Measurements from ENCODE around the gene ARL3.

Gene ARL3

DNA sequence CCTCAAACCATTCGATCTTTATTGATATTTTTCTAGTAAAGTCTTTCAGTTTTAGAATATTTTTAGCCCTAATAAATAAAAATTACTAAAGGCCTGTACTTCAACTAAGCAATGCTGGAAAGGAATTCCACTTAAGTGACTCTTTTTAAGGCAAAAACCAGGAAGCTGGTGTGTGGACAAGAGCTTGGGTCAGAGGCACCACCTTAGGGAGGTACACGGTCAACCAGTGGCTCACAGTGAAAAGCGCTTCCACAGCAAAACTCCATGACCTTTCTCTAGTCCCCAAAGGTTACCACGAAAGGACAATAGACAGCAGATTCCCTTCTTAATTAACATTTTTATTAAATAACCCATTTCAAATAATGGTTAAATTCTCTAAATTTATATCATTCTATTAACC lies 31.2 kb downstream of the ARL3 start:
- no peak overlapping the region for H3K4me3 ChIP-seq (ENCODE audit: low read length in 2 of 2)
- H4K91ac ChIP-seq (ENCODE audit: low read depth, low read length, poor library complexity): no peak overlapping the region
- H2AFZ ChIP-seq (ENCODE audit: low read length): no peak overlapping the region
- no peak overlapping the region for H3K18ac ChIP-seq (ENCODE audit: low read length)
- H3K36me3 ChIP-seq (replicated peaks in 1 of 2; ENCODE audit: control insufficient read depth in 2 of 2, insufficient read depth in 2 of 2, low read length in 2 of 2): peaks cover 22 to 50% of the 10 kb centered on the region in 2 donors
- H3K4me1 ChIP-seq (ENCODE audit: control insufficient read depth in 2 of 2, insufficient read depth in 1 of 2, low read depth in 1 of 2, low read length in 2 of 2): peaks cover 14 to 15% of the 10 kb centered on the region in 2 donors
- no peak overlapping the region for H3K27ac ChIP-seq (replicated peaks; ENCODE audit: low read length)
- H3K4me2 ChIP-seq (ENCODE audit: insufficient read depth, low read length, poor library complexity, severe bottlenecking): no peak overlapping the region
- no peak for DNase-seq (ENCODE audit: low spot score)
- H3K27me3 ChIP-seq (ENCODE audit: control insufficient read depth in 3 of 3, insufficient read depth in 3 of 3, low read depth in 1 of 3, low read length in 3 of 3): no peaks in the 10 kb centered on the region
- H3K4ac ChIP-seq (ENCODE audit: low read length): no peak overlapping the region
- H2BK15ac ChIP-seq (ENCODE audit: low read length): no peak overlapping the region
- H2BK5ac ChIP-seq (ENCODE audit: low read length): no peak overlapping the region
- H3K9ac ChIP-seq (ENCODE audit: low read depth, low read length, poor library complexity): no peak overlapping the region
- H3K14ac ChIP-seq (ENCODE audit: low read length): no peak overlapping the region
- H2BK120ac ChIP-seq (ENCODE audit: low read depth, low read length): no peak overlapping the region
- no peaks in the 10 kb centered on the region for H3K79me1 ChIP-seq (ENCODE audit: low read depth, low read length)
- no CpG with 5 or more reads among the region's 4 CpGs for WGBS, 2 donors (ENCODE audit: extremely low coverage in 2 of 2, insufficient read length in 2 of 2, insufficient replicate concordance in 1 of 2)
- no peak overlapping the region for H2AK5ac ChIP-seq (ENCODE audit: low read depth, low read length)
- H3K9me3 ChIP-seq (replicated peaks in 1 of 2; ENCODE audit: control insufficient read depth in 2 of 2, insufficient read depth in 1 of 2, low read depth in 1 of 2, low read length in 2 of 2): peaks cover 3 to 4% of the 10 kb centered on the region in 2 donors
- no peak overlapping the region for H3K23ac ChIP-seq (ENCODE audit: low read depth, low read length, poor library complexity)
- H2BK12ac ChIP-seq (ENCODE audit: low read length): no peak overlapping the region
- H4K8ac ChIP-seq (ENCODE audit: low read depth, low read length): no peak overlapping the region

- no peak overlapping the region for H2AK5ac ChIP-seq (ENCODE audit: low read depth, low read length)
- no peak overlapping the region for H4K91ac ChIP-seq (ENCODE audit: low read depth, low read length, poor library complexity)
- H3K23ac ChIP-seq (ENCODE audit: low read depth, low read length, poor library complexity): no peak overlapping the region
- no peak for DNase-seq (ENCODE audit: low spot score)
- H3K18ac ChIP-seq (ENCODE audit: low read length): no peak overlapping the region
- no peak overlapping the region for H2AFZ ChIP-seq (ENCODE audit: low read length)
- H3K79me1 ChIP-seq (ENCODE audit: low read depth, low read length): no peaks in the 10 kb centered on the region
- H3K14ac ChIP-seq (ENCODE audit: low read length): no peak overlapping the region
- H3K27me3 ChIP-seq (ENCODE audit: control insufficient read depth in 3 of 3, insufficient read depth in 3 of 3, low read depth in 1 of 3, low read length in 3 of 3): no peaks in the 10 kb centered on the region
- H3K9me3 ChIP-seq (replicated peaks in 1 of 2; ENCODE audit: control insufficient read depth in 2 of 2, insufficient read depth in 1 of 2, low read depth in 1 of 2, low read length in 2 of 2): peaks cover 3 to 4% of the 10 kb centered on the region in 2 donors
- H4K8ac ChIP-seq (ENCODE audit: low read depth, low read length): no peak overlapping the region
- no peak overlapping the region for H2BK12ac ChIP-seq (ENCODE audit: low read length)
- no peak overlapping the region for H2BK120ac ChIP-seq (ENCODE audit: low read depth, low read length)
- WGBS, 2 donors (ENCODE audit: extremely low coverage in 2 of 2, insufficient read length in 2 of 2, insufficient replicate concordance in 1 of 2): no CpG with 5 or more reads among the region's 7 CpGs
- no peak overlapping the region for H3K9ac ChIP-seq (ENCODE audit: low read depth, low read length, poor library complexity)
- no peak overlapping the region for H2BK15ac ChIP-seq (ENCODE audit: low read length)
- no peak overlapping the region for H2BK5ac ChIP-seq (ENCODE audit: low read length)
- no peak overlapping the region for H3K4me3 ChIP-seq (ENCODE audit: low read length in 2 of 2)
- no peak overlapping the region for H3K4ac ChIP-seq (ENCODE audit: low read length)
- peaks cover 22 to 45% of the 10 kb centered on the region in 2 donors for H3K36me3 ChIP-seq (replicated peaks in 1 of 2; ENCODE audit: control insufficient read depth in 2 of 2, insufficient read depth in 2 of 2, low read length in 2 of 2)
- H3K4me2 ChIP-seq (ENCODE audit: insufficient read depth, low read length, poor library complexity, severe bottlenecking): no peak overlapping the region
- peaks cover 14 to 20% of the 10 kb centered on the region in 2 donors for H3K4me1 ChIP-seq (ENCODE audit: control insufficient read depth in 2 of 2, insufficient read depth in 1 of 2, low read depth in 1 of 2, low read length in 2 of 2)
- no peak overlapping the region for H3K27ac ChIP-seq (replicated peaks; ENCODE audit: low read length)
Observed at GRCh38 chr10:102682416-102682815, 31.8 kb downstream of the ARL3 start.

- Histone ChIP-seq H2AK5ac (ENCODE audit: low read depth, low read length) (no peak overlapping the region), H2BK5ac (ENCODE audit: low read length) (no peak overlapping the region), H3K79me1 (ENCODE audit: low read depth, low read length) (no peaks in the 10 kb centered on the region), H3K4me3 (ENCODE audit: low read length in 2 of 2) (peak overlapping the region in 1 of 2 donors; percentile 54), H3K9ac (ENCODE audit: low read depth, low read length, poor library complexity) (no peak overlapping the region), H3K14ac (ENCODE audit: low read length) (no peak overlapping the region), H2BK12ac (ENCODE audit: low read length) (no peak overlapping the region), H3K4ac (ENCODE audit: low read length) (no peak overlapping the region), H2AFZ (ENCODE audit: low read length) (no peak overlapping the region), H3K36me3 (replicated peaks in 1 of 2; ENCODE audit: control insufficient read depth in 2 of 2, insufficient read depth in 2 of 2, low read length in 2 of 2) (peaks cover 22 to 45% of the 10 kb centered on the region in 2 donors), H3K27me3 (ENCODE audit: control insufficient read depth in 3 of 3, insufficient read depth in 3 of 3, low read depth in 1 of 3, low read length in 3 of 3) (no peaks in the 10 kb centered on the region), H3K23ac (ENCODE audit: low read depth, low read length, poor library complexity) (no peak overlapping the region), H3K27ac (replicated peaks; ENCODE audit: low read length) (no peak overlapping the region), H2BK15ac (ENCODE audit: low read length) (no peak overlapping the region), H3K9me3 (replicated peaks in 1 of 2; ENCODE audit: control insufficient read depth in 2 of 2, insufficient read depth in 1 of 2, low read depth in 1 of 2, low read length in 2 of 2) (peaks cover 3 to 4% of the 10 kb centered on the region in 2 donors), H4K91ac (ENCODE audit: low read depth, low read length, poor library complexity) (no peak overlapping the region), H3K4me1 (ENCODE audit: control insufficient read depth in 2 of 2, insufficient read depth in 1 of 2, low read depth in 1 of 2, low read length in 2 of 2) (peaks cover 17 to 28% of the 10 kb centered on the region in 2 donors), H4K8ac (ENCODE audit: low read depth, low read length) (no peak overlapping the region), H2BK120ac (ENCODE audit: low read depth, low read length) (no peak overlapping the region), H3K18ac (ENCODE audit: low read length) (no peak overlapping the region), H3K4me2 (ENCODE audit: insufficient read depth, low read length, poor library complexity, severe bottlenecking) (no peak overlapping the region)
- no peak for DNase-seq (ENCODE audit: low spot score)
- WGBS, 2 donors (ENCODE audit: extremely low coverage in 2 of 2, insufficient read length in 2 of 2, insufficient replicate concordance in 1 of 2): no CpG with 5 or more reads among the region's 5 CpGs
Observed at GRCh38 chr10:102681696-102682095, 32.5 kb downstream of the ARL3 start.

DNA sequence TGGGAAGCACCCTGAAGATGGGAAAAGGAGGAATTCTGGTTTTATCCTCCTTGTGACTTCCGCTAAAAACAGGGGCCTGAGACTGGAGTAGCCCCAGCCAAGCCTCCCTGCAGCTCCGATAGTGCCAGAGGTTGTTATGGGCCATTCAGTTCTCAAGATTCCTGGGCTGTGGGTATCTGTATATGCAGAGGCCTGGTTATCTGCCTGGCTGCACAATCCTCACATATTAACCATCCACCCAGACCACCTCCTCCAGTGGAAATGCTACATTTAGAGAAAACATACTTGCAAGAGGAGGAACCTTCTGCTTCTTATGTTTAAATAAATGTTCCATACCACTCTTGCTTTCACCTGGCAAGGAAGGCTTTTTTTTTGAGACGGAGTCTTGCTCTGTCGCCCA lies 34.6 kb downstream of the ARL3 start:
- Histone ChIP-seq H4K91ac (ENCODE audit: low read depth, low read length, poor library complexity) (peak overlapping the region; percentile 60), H3K14ac (ENCODE audit: low read length) (no peak overlapping the region), H2BK120ac (ENCODE audit: low read depth, low read length) (no peak overlapping the region), H3K23ac (ENCODE audit: low read depth, low read length, poor library complexity) (no peak overlapping the region), H3K4me1 (ENCODE audit: control insufficient read depth in 2 of 2, insufficient read depth in 1 of 2, low read depth in 1 of 2, low read length in 2 of 2) (peaks cover 28 to 45% of the 10 kb centered on the region in 2 donors), H2BK12ac (ENCODE audit: low read length) (no peak overlapping the region), H3K27ac (replicated peaks; ENCODE audit: low read length) (peak overlapping the region; percentile 80), H2AK5ac (ENCODE audit: low read depth, low read length) (peak overlapping the region; percentile 7), H3K79me1 (ENCODE audit: low read depth, low read length) (no peaks in the 10 kb centered on the region), H3K4me2 (ENCODE audit: insufficient read depth, low read length, poor library complexity, severe bottlenecking) (no peak overlapping the region), H3K9ac (ENCODE audit: low read depth, low read length, poor library complexity) (no peak overlapping the region), H3K18ac (ENCODE audit: low read length) (peak overlapping the region; percentile 29), H3K27me3 (ENCODE audit: control insufficient read depth in 3 of 3, insufficient read depth in 3 of 3, low read depth in 1 of 3, low read length in 3 of 3) (no peaks in the 10 kb centered on the region), H2BK15ac (ENCODE audit: low read length) (peak overlapping the region; percentile 76), H2AFZ (ENCODE audit: low read length) (peak overlapping the region; percentile 91), H3K9me3 (replicated peaks in 1 of 2; ENCODE audit: control insufficient read depth in 2 of 2, insufficient read depth in 1 of 2, low read depth in 1 of 2, low read length in 2 of 2) (peaks cover 0 to 3% of the 10 kb centered on the region in 2 donors), H4K8ac (ENCODE audit: low read depth, low read length) (no peak overlapping the region), H3K4me3 (ENCODE audit: low read length in 2 of 2) (no peak overlapping the region), H3K36me3 (replicated peaks in 1 of 2; ENCODE audit: control insufficient read depth in 2 of 2, insufficient read depth in 2 of 2, low read length in 2 of 2) (peaks cover 15 to 34% of the 10 kb centered on the region in 2 donors), H3K4ac (ENCODE audit: low read length) (no peak overlapping the region), H2BK5ac (ENCODE audit: low read length) (no peak overlapping the region)
- WGBS, 2 donors (ENCODE audit: extremely low coverage in 2 of 2, insufficient read length in 2 of 2, insufficient replicate concordance in 1 of 2): no CpG with 5 or more reads among the region's 4 CpGs
- DNase-seq (ENCODE audit: low spot score): no peak
